Tongue (tissue), 1 donor: Measurements from ENCODE around the gene TMEM106B. TPM values are rescaled to one million over a fixed set of nuclear protein-coding genes. Genes with fewer than 3 reads are reported as not detected.

Experiments
- total RNA-seq: library from RNA; depleted of rRNA; stranded (reverse); fragments of >200 nt; gene quantifications from one replicate; pipeline ENCODE4 v1.2.3, GENCODE V29; 2014

Gene TMEM106B
- total RNA-seq, 1 donor from 2014 or later: 92.4 TPM

Other genes starting within 250 kb of the TMEM106B start
- gene VWDE, start 192.6 kb downstream of the TMEM106B start, total RNA-seq: 3.1 TPM